GM18517 (cell line): ENCODE measurements around the gene PLCB1.
"Not testable (repeated sequence)": the region's sequence is repeated elsewhere in the genome, so short reads cannot be mapped to it uniquely, and the experiment has no call there.

Experiments
- ATAC-seq: cut with Tn5 transposase; IDR thresholded peaks from one replicate; pipeline ENCODE4 v1.9.1; 2021; ENCODE audit warnings: mild to moderate bottlenecking, moderate library complexity; ENCODE audit not compliant: unreplicated experiment

Gene PLCB1

DNA sequence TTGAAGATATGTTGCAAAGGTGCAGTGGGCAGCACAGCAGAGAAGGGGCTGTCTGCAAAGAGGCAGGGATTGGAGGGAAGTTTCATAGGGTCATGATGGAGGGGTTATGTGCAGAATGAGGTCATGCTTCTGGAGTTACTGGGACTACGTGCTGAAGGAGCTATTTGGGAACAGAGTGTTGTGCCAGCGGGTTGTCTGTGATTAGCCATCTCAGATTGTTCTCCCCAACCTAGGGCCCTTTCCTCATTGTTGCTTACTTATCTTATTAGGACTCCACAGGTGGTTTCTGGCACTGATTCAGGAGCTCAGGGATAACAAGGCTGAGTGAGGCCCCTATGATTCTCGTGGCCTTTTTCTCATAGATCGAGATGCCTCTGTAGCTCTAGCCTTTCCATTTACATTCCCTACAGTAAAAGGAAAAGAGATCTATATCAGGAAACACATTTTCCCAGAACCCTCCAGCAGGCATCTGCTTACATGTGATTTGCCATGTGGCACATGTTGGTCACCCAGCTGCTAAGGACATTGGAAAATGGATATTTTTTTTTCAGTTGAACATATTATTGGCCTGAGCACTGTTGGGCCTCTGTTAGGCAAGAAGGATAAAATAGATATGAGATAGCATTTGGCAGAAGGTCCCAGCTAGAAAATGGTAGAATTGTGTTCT is 507.2 kb downstream of the PLCB1 start:
- ATAC-seq = no peak

DNA sequence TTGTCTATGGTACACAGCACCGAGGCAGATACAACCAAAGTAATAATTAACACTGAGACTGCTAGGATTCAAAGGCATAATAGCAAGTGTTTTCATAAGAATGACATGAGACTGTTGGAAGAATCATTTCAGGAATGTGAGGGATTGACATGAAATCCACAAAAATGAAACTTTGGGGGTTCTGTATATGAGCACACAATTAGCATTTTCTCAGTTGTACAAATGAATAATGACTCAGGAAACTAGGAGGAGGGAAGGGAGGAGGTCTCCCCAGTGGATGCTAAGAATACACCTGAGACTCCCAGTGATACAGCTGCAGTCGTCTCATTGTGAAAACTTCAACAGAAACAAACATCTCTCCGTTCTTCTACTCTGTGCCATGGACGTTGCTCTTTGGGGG is 508.4 kb downstream of the PLCB1 start:
- ATAC-seq = no peak

DNA sequence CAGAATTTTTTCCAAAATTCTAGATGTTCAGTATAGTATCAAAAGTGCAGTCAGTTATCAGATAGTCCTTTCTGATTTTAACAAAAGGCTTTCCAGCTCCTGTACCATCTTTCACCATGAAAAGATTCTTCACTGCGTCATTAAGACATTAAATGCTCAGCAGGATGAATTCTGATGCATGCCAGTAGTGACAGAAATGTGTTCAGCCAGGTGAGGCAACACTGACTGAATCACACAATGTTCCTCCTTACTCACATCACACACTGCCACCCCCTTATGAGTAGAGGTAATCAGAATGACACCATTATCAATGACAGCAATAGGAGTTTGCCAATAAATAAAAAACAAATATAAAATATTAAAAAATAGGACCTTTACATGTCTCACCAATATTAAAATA is 510.2 kb downstream of the PLCB1 start:
- ATAC-seq = no peak

GRCh38 chr20:8644468-8644867 is 512.4 kb downstream of the PLCB1 start:
- not testable (repeated sequence) for ATAC-seq

DNA sequence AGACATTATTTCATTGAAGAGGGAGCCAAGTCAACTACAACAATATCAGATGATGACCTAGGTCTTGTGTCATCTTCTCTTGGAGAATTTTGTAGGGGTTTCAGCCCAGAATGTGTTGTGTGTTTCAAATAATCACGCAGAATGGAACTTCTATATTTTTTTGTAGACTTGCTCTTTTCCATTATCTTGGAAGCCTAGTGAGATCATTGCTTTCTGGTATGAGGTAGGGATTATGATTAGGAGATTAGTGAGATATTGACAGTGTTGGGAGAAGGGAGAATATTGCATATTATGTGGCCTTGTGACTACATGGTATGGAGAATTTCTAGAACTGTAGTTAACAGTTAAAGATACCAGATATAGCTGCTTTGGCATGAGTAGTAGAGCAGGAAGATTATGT is 513.3 kb downstream of the PLCB1 start:
- no peak for ATAC-seq

DNA sequence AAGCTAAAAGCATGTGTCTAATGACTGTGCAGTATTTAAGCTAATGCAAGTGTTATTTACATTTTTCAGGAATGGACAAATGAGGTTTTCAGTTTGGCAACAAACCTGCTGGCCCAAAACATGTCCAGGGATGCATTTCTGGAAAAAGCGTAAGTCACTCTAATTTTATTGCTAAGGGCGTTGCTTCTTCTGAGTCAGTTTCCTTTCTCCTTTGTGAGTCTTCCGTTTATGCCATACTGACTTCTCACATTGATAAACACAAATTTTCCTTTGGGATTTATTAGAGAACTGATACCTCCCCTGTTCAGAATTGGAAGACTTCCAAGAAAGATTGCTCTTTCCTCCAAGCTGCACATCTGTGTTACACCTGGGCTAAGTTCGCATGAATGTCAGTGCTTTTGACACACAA is 514.0 kb downstream of the PLCB1 start:
- ATAC-seq = no peak

DNA sequence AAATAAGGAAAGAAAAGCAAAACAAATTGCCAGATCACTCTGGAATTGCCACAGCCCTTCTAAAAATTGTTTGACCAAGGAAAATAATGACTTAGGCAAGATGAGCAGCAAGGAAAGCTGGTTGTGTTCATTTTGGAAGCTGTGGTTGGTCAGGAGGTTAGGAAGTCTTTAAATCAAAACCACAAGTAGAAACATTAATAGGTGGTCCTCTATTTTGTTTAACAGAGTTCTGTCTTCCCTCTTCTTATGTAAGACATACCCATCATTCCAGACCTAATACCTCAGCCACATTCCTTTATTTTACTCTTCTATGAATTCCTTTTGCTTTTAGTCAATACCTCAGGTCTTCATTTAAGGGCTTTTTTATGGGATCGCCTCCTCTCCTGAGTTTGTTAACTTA is 514.6 kb downstream of the PLCB1 start:
- ATAC-seq = no peak

DNA sequence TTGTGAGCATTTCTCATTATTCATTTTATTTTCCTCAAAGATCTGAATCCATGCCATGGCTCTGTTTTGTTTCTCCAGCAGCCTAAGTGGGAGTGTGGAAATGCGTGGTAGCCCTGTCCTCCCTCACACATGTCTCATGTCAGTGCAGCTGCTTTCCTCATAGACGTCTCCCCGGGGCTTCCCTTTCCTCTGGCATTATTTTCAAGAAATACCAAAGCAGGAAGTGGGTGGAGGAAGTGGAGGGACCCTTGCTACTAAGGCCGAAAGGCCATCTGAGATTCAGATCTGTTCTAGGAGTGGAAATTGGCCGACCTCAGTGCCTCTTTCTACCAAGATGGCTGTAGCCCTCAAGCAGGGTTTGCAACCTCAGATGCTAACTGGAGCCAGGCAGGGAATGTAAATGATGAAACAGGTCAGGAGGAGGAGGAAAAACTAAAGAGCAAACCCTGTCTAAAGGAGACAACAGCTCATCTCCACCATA is 515.9 kb downstream of the PLCB1 start:
- no peak for ATAC-seq

GRCh38 chr20:8648466-8648865 is 516.4 kb downstream of the PLCB1 start:
- ATAC-seq = no peak

DNA sequence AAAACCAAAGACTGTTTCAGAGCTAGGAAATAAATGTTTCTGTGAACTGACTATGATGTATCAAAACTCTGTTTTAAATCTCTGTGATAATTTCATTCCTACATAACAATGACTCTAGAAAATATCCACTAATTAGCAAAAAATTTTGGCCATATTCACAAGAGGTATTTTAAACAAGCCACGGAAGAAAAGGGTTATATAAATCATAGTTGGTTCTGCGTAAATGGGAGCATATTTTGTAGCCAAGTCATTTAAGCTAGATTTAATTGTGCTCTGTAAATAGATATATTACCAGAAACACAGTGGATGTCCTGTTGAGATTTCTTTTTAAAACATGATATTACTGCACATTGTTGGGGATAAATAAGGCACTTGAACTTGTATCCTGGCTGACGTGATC is 520.3 kb downstream of the PLCB1 start:
- no peak for ATAC-seq

DNA sequence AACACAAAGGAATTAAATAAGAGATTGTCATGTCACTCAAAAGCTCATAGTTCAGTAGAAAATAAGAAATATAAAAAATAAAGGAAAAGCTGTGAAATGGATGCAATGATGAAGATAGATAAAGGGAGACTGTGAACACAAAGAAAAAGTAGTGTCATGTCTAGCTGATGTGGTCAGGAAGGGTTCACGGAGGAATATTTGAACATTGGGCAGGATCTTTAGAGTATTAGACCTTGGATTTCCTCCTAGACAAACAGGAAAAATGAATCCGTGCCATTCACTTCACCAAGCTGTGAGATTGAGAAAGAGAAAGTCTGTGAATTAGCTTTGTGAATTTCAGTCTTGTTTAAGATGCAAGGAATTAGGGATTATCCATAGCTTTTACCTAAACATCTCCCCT is 522.4 kb downstream of the PLCB1 start:
- no peak for ATAC-seq

DNA sequence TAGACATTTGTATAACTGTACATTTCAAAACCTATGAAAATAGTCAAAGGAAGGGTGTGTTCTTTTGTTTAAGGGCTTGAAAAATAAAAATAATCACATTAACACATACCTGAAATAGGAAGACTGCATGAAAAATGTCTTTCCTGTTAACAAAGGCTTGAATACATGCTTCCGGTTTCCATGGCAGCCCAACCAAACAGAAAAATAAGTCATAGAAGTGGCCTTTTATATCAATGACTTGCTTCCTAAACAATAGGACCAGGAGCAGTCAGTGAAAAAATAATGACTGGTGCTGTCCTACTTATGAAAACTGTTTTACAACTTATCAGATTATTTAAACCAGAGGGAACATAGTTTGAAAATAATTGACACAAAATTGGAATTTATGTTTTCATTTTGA is 524.3 kb downstream of the PLCB1 start:
- no peak for ATAC-seq

DNA sequence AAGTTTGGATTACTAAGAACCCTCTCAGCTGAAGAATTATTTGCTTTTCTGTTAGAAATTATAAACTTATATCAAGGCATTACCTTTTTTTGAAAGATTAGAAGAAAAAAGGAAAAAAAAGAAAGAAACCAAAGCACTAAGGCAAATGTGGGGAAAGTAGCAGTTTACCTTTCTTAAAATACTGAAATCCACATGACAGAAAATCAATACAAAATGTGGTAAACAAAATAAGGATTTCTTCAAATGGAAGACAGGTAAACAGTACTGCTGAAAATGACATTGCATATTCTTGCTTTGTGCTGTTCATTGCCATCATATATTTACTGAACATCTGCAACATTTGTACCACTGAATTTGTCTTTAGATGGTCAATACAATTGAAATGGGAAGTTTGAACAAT is 525.6 kb downstream of the PLCB1 start:
- no peak for ATAC-seq

DNA sequence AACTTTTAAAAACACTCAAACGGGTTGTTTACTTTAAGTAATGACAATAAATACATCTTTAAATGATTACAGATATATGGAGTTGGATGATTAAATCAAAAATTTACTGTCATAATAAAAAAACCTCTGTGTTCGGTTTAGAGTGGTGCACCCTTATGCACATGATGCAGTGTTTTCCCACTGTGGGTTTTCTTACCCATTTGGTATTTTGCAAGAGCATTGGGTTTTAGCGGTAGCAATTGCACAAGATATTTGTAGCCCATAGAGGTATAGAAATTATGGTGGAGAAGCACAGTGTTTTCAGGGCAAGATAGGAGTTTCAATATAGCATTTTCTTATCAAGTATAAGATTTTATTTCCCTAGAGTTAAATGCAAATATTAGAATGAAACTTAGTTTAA is 526.0 kb downstream of the PLCB1 start:
- no peak for ATAC-seq

DNA sequence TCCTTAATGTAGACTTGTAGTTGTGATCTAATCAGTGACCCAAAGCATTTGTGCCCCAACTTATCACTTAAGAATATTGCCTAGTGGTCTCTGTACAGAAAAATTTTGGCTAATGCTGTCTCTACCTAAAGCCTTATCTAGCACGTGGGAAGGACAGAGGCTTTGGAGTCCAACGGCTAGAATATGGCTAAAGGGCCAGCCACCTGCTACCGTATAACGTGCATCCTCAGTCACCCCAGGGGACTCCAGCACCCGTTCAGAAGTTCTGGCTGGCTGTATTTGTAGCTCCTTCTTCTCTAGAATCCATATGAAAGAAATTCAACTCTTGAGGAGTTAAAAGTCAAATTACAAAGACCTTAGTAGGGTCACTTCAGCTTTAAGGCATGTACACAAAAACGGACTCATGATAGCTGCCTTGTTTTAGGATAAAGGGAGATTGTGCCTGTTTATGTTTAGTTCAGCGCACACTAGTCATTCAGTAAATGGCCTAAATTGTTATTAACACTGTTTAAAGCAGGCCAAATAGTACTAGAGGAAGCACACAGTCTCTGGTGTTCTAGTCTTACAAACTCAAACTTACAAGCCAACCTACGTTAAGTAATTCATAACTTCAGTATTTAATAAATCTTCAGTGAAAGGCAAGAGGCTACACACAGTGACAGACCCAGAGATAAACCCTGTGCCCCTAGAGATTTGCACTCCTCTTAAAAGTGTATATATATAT is 529.3 kb downstream of the PLCB1 start:
- no peak for ATAC-seq

GRCh38 chr20:8662433-8662954 is 530.4 kb downstream of the PLCB1 start:
- ATAC-seq = no peak

- ATAC-seq = no peak
Measured at GRCh38 chr20:8663424-8663823, 531.4 kb downstream of the PLCB1 start.

DNA sequence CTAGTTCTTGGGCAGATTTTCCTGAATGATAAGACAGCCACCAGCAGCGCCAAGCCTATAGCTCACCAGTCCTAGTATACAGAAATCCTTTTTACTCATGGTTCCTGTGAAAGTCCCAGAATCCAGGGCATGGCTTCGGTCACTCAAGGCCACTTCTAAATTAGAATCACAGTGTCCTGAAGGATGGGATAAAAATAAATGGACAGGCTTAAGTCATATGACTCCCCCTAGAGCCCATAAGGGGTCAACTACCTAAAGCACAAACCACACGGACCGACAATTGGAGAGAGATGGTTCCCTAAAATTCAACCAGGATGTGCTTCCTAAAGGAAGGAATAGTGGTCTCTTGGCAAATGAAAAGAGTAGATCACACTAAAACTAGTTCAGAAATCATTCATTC is 532.7 kb downstream of the PLCB1 start:
- no peak for ATAC-seq

DNA sequence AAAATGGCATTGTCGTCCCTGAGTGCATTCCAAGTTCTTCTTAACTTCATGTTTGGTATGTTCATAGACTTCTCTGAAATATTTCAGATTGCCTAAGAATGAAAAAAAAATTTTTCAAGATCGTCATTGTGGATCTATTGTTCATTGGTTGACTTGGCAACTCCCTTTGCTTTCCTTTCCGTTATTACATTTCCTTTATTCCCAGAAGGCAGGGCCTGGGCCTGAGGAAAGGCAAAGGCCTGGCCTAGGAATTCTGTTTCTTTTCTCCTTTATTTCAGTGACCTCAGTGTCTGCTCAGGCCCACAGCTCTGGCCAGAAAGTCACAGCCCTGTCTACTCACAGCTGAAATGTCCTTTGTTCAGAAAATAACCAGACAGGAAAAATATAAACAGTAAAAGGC is 535.2 kb downstream of the PLCB1 start:
- ATAC-seq = no peak

DNA sequence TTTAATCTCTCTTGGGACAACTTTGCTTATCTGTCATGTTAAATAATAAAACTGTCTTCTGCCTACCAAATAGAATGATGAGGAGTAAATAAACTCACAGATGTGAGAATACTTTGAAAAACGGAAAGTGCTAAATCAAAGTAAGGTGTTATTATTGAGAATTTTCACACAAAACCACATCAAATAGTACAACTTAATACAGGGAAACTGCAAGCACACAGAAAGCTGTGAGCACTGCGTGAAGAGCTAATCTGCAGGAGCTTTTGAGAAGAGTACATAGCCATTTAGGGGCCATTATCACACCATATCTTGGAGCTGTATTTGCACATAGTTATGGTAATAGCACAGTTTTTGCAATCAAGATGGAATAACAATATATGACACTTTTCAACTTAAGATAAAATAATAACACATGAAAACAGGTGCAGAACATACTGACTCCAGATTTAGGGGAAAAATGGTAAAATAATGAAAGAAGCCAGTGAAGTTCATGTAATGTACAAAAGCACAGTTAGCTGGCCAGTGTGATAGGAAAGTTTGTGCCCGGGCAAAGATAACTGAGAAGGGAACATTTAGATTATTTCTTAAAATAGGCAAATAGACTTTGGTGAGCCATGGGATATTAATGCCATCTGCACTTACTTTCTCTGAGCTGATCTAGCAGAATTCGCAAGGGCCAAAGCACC is 538.3 kb downstream of the PLCB1 start:
- no peak for ATAC-seq

DNA sequence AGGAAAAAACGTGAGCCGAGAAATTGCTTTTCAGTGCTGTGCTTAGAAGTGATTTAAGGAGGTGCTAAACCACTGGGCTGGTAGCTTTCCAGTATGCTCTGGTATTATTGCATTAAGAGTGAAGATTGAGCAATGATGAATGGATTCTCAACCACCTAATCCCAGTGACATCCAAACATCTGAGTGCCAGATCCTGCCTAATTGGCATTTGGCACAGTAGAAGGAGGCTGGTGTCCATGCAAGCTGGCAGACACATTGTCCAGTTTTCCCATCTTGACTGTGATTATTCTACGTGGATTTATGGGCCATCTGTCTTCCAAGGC is 538.8 kb downstream of the PLCB1 start:
- ATAC-seq = no peak

DNA sequence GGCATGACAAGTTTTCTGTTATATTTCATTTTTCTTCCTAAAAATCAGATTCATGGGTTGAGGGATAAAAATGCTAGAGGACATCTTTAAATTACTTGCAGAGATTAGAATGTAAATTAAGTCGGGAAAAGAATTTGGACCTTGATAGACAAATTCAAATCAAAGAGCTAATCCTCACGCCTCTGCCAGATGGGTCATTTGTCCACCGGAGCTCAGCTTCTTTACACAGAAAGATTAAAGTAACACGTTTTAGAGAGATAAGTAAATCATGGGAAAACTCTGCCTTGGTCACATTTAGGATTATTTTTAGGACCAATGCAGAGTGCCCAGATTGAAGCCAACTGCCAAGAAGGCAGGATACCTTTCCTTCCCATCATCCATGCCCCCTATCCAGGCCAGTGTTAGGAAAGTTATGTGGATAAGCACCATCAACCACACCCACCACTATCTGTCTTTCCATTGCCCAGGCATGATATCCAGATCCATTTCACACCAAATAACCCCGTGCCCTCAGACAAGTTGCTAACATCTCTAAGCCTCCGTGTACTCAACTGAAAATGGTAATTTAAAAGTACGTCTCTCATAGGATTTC is 539.4 kb downstream of the PLCB1 start:
- no peak for ATAC-seq
